K562 (cell line): ENCODE data around the gene NKX6-2. TPM values are rescaled to one million over a fixed set of nuclear protein-coding genes. Genes with fewer than 3 reads are reported as not detected.

ENCODE experiments used
- ATAC-seq: fragments of 200-7000 bp; cut with Tn5 transposase; 3 replicates; pipeline ENCODE4 v1.9.1; 2020; ENCODE audit warnings: moderate library complexity
- BruUV-seq: library from RNA; stranded (reverse); fragments of 400-500 nt; replicated peaks from 2 replicates; lab custom pipeline; 2021; lab: Mats Ljungman, UMichigan
- CTCF ChIA-PET: fragments of 300-600 bp; formaldehyde crosslinking; extraction: SDS; loops from one replicate; lab custom pipeline; 2021; ENCODE audit warnings: low intra/inter-chr PET ratio; lab: Yijun Ruan, JAX
- POLR2A ChIA-PET: fragments of 300-600, 350-650 bp; sonication (Branson Sonifier 250); formaldehyde crosslinking; extraction: SDS; loops from one replicate; lab custom pipeline; 2021; ENCODE audit warnings: antibody characterized with exemption, inconsistent platforms; lab: Yijun Ruan, JAX
- DNase-seq, 4 experiments: peaks; one replicate each; pipeline versions ENCODE4 v3.0.0 to v3.0.0-alpha.2; 2011 to 2018; ENCODE audit warnings: low spot score in 3 of 4, mixed read lengths in 3 of 4; ENCODE audit errors: extremely low read depth in 1 of 4
- FAIRE-seq: peaks from 2 replicates; lab custom pipeline; 2011; peaks lifted over from hg19 to GRCh38; lab: Jason Lieb, UNC
- H2AFZ ChIP-seq: 2 replicates; pipeline ENCODE4 v1.6.0; 2011; ENCODE audit warnings: low read depth, low read length, control low read depth, inconsistent platforms
- H3K27ac ChIP-seq: fragments of 200-600 bp; 3 replicates; pipeline ENCODE4 v1.8.0; 2011; ENCODE audit warnings: low read depth, mild to moderate bottlenecking, control low read depth, inconsistent platforms, low read length, moderate library complexity, mixed read lengths; ENCODE audit errors: extremely low read depth
- H3K27me3 ChIP-seq, 2 experiments: fragments of 300-600 bp in 1 of 2; 2 replicates in 1 of 2; 3 replicates in 1 of 2; pipeline versions ENCODE4 v1.6.0 to v1.8.0; 2011; ENCODE audit warnings: inconsistent platforms in 2 of 2, low read length in 2 of 2, mild to moderate bottlenecking in 1 of 2, mixed read lengths in 1 of 2, moderate library complexity in 1 of 2; ENCODE audit not compliant: control insufficient read depth in 2 of 2, insufficient read depth in 2 of 2
- H3K36me3 ChIP-seq: fragments of 300-600 bp; 3 replicates; pipeline ENCODE4 v1.8.0; 2011; ENCODE audit warnings: mild to moderate bottlenecking, low read length, inconsistent platforms; ENCODE audit not compliant: control insufficient read depth, insufficient read depth
- H3K4me1 ChIP-seq, 2 experiments: fragments of 200-600 bp in 1 of 2; replicated peaks in 1 of 2; 2 replicates in 1 of 2; 3 replicates in 1 of 2; pipeline versions ENCODE4 v1.5.1 to v1.8.0; 2011; ENCODE audit warnings: inconsistent platforms in 2 of 2, low read length in 2 of 2, mild to moderate bottlenecking in 1 of 2, mixed read lengths in 1 of 2, moderate library complexity in 1 of 2; ENCODE audit not compliant: control insufficient read depth in 2 of 2, insufficient read depth in 2 of 2
- H3K4me2 ChIP-seq: 2 replicates; pipeline ENCODE4 v1.6.1; 2011; ENCODE audit warnings: low read length, control low read depth, inconsistent platforms, mixed read lengths; ENCODE audit not compliant: insufficient read depth
- H3K4me3 ChIP-seq: fragments of 200-600 bp; sonication (generic), shearing (Covaris generic); 2 replicates; pipeline ENCODE4 v1.5.1; 2016; ENCODE audit warnings: control low read depth, inconsistent platforms
- H3K79me2 ChIP-seq: fragments of 200-600 bp; 3 replicates; pipeline ENCODE4 v1.8.0; 2011; ENCODE audit warnings: low read length, inconsistent platforms; ENCODE audit not compliant: control insufficient read depth, insufficient read depth
- H3K9ac ChIP-seq, 2 experiments: 2 replicates each; pipeline versions ENCODE4 v1.6.0 to v1.6.1; 2011; ENCODE audit warnings: low read depth in 2 of 2, low read length in 2 of 2, control low read depth in 1 of 2, inconsistent platforms in 1 of 2, mild to moderate bottlenecking in 1 of 2, mixed read lengths in 1 of 2; ENCODE audit not compliant: insufficient read depth in 1 of 2
- H3K9me1 ChIP-seq: one replicate; pipeline ENCODE4 v1.6.0; 2011; ENCODE audit warnings: inconsistent platforms, mild to moderate bottlenecking, low read length, moderate library complexity; ENCODE audit not compliant: control insufficient read depth, insufficient read depth
- H3K9me3 ChIP-seq: replicated peaks from 2 replicates; pipeline ENCODE4 v1.5.1; 2011; ENCODE audit warnings: low read depth, low read length, inconsistent platforms; ENCODE audit not compliant: control insufficient read depth, insufficient read depth
- H4K20me1 ChIP-seq: replicated peaks from 2 replicates; pipeline ENCODE4 v1.6.1; 2011; ENCODE audit warnings: low read length, inconsistent platforms, mixed read lengths; ENCODE audit not compliant: control insufficient read depth, insufficient read depth
- CEBPZ ChIP-seq: fragments of 150-350 bp; IDR thresholded peaks from 2 replicates; pipeline ENCODE4 v1.6.1; 2014; ENCODE audit warnings: low read depth, mild to moderate bottlenecking, low read length, borderline replicate concordance
- DACH1 ChIP-seq: fragments of 450-650 bp; IDR thresholded peaks from 2 replicates; pipeline ENCODE4 v1.6.1; 2018; ENCODE audit not compliant: partially characterized antibody
- DIDO1 ChIP-seq: fragments of 450-650 bp; IDR thresholded peaks from 2 replicates; pipeline ENCODE4 v1.6.1; 2016; ENCODE audit warnings: low read depth, missing biosample characterization, missing genetic modification characterization
- DLX4 ChIP-seq: fragments of 250-450 bp; sonication (Bioruptor Pico); IDR thresholded peaks from 2 replicates; pipeline ENCODE4 v1.6.1; 2021; ENCODE audit warnings: mild to moderate bottlenecking
- GABPB1 ChIP-seq: sonication (generic); formaldehyde crosslinking; IDR thresholded peaks from 2 replicates; pipeline ENCODE4 v1.8.0; 2022; ENCODE audit warnings: mild to moderate bottlenecking, missing genetic modification reagents
- GATAD2B ChIP-seq: fragments of 450-650 bp; IDR thresholded peaks from 2 replicates; pipeline ENCODE4 v1.6.1; 2017; ENCODE audit warnings: mild to moderate bottlenecking, borderline replicate concordance
- HLTF ChIP-seq: fragments of 450-650 bp; IDR thresholded peaks from 2 replicates; pipeline ENCODE4 v1.6.1; 2016
- KLF10 ChIP-seq: fragments of 250-450 bp; sonication (Bioruptor Pico); IDR thresholded peaks from 2 replicates; pipeline ENCODE4 v1.6.1; 2021; ENCODE audit warnings: matching md5 sums
- MECOM ChIP-seq: fragments of 250-450 bp; sonication (Bioruptor Pico); IDR thresholded peaks from 2 replicates; pipeline ENCODE4 v1.8.0; 2022; ENCODE audit warnings: inconsistent platforms
- MTA3 ChIP-seq: fragments of 450-650 bp; formaldehyde crosslinking; IDR thresholded peaks from 2 replicates; pipeline ENCODE4 v1.6.1; 2017; ENCODE audit warnings: mild to moderate bottlenecking, borderline replicate concordance
- NFATC3 ChIP-seq: fragments of 450-650 bp; IDR thresholded peaks from 2 replicates; pipeline ENCODE4 v1.6.1; 2017; ENCODE audit warnings: mild to moderate bottlenecking
- PCBP1 ChIP-seq: fragments of 200-400 bp; formaldehyde crosslinking; IDR thresholded peaks from 2 replicates; pipeline ENCODE4 v1.6.1; 2018; ENCODE audit warnings: mild to moderate bottlenecking, low read depth, low read length; ENCODE audit not compliant: poor library complexity, severe bottlenecking
- PHF21A ChIP-seq: fragments of 450-650 bp; IDR thresholded peaks from 2 replicates; pipeline ENCODE4 v1.6.1; 2017; ENCODE audit warnings: low read depth, borderline replicate concordance
- ZEB2 ChIP-seq: fragments of 450-650 bp; IDR thresholded peaks from 2 replicates; pipeline ENCODE4 v1.6.1; 2016
- ZNF239 ChIP-seq: fragments of 250-450 bp; sonication (Bioruptor Pico); IDR thresholded peaks from 2 replicates; pipeline ENCODE4 v1.4.0; 2020; ENCODE audit warnings: mild to moderate bottlenecking
- ZNF699 ChIP-seq: fragments of 250-450 bp; sonication (Bioruptor Pico); IDR thresholded peaks from 2 replicates; pipeline ENCODE4 v1.8.0; 2021; ENCODE audit warnings: mild to moderate bottlenecking, moderate library complexity; ENCODE audit not compliant: insufficient replicate concordance
- WGBS: fragments of 100-300 bp; shearing (Covaris generic); methylation state at CpG from one replicate; pipeline ENCODE4 v1.1.6; 2016; ENCODE audit warnings: low coverage, mixed read lengths; ENCODE audit not compliant: insufficient coverage; ENCODE audit errors: missing lambda C conversion rate; 5-methylcytosine and 5-hydroxymethylcytosine counted together
- in situ Hi-C: fragments of 300-500 bp; cut with MboI; formaldehyde crosslinking; loops from 4 replicates; pipeline ENCODE4 v1.15.0; 2018; ENCODE audit warnings: inconsistent platforms, mixed read lengths
- intact Hi-C: fragments of 100-400 bp; cut with micrococcal nuclease; formaldehyde crosslinking; loops from 2 replicates; pipeline ENCODE4 v1.14.2; 2022
- polyA plus RNA-seq, 8 experiments: library from polyadenylated mRNA; depleted of rRNA in 4 of 8; stranded (reverse) in 5 of 8; unstranded in 3 of 8; fragments of >200 nt; fragmentation: Nextera tagmentation in 2 of 8; fragmentation: Illumina TruSeq in 1 of 8; extraction: Ambion mirVana in 2 of 8; extraction: Trizol in 1 of 8; gene quantifications; 2 replicates each; pipeline versions ENCODE4 v1.2.1 to v1.2.3, GENCODE V29; 2011 to 2014; ENCODE audit warnings: inconsistent platforms in 1 of 8, missing spikeins in 1 of 8
- total RNA-seq, 7 experiments: library from RNA; depleted of rRNA in 6 of 7; stranded (reverse); fragments of >200 nt in 6 of 7; fragmentation: Illumina TruSeq in 2 of 7; extraction: Trizol in 2 of 7; gene quantifications; 2 replicates each; pipeline versions ENCODE4 v1.2.1 to v1.2.3, GENCODE V29; 2011 to 2021; ENCODE audit warnings: low replicate concordance in 1 of 7

Gene NKX6-2
- total and polyA plus RNA-seq, 9 of the 15 experiments (the other 6 are each of a cell fraction or from before 2014, with no cell fraction given): 1.0 to 1.6 TPM; not detected in 7

- TF ChIP-seq CEBPZ (no peak), HLTF (no peak), ZEB2 (no peak), DIDO1 (tag) (no peak), ZNF699 (CRISPR knock-in tag) (no peak)
These were observed 28.5 kb upstream of the NKX6-2 start (continued) for GRCh38 chr10:132814469-132814856.

- ChIA-PET CTCF (no interaction called here), POLR2A (interaction anchor here (0.7 kb wide), 1 partner anchor 64 kb away, joined by 3 read pairs; no protein-coding TSS in a partner anchor)
- no peak for FAIRE-seq
- Histone ChIP-seq H3K9me1 (no peaks in the 10 kb centered on the region), H2AFZ (no peak overlapping the region), H3K27ac (no peak overlapping the region), H3K9ac (no peak overlapping the region), H4K20me1 (no peaks in the 10 kb centered on the region), H3K4me2 (no peak overlapping the region), H3K36me3 (no peaks in the 10 kb centered on the region), H3K79me2 (no peaks in the 10 kb centered on the region), H3K9me3 (no peaks in the 10 kb centered on the region), H3K27me3 (peaks cover 13 to 45% of the 10 kb centered on the region in 2 experiments; a peak in 3 of 5 replicates), H3K4me1 (peaks cover 0 to 17% of the 10 kb centered on the region in 2 experiments; a peak in 1 of 5 replicates), H3K4me3 (no peak overlapping the region)
- intact Hi-C loops: no loop called here
- WGBS: 2% methylated on average over 12 of the region's 28 CpGs
- no peak for DNase-seq
- no TSS peak for BruUV-seq
- ATAC-seq: no peak
- in situ Hi-C loops: no loop called here
- TF ChIP-seq MECOM (CRISPR knock-in tag): no peak
- no peak for TF ChIP-seq GABPB1 (CRISPR knock-in tag)
- TF ChIP-seq DLX4: no peak
- no peak for TF ChIP-seq DACH1
- no peak for TF ChIP-seq PHF21A
- TF ChIP-seq NFATC3: no peak
- TF ChIP-seq ZNF239: no peak
- no peak for TF ChIP-seq KLF10 (CRISPR knock-in tag)
- TF ChIP-seq PCBP1: no peak
- TF ChIP-seq MTA3: no peak
- TF ChIP-seq GATAD2B: no peak
These were observed 27.9 kb upstream of the NKX6-2 start for GRCh38 chr10:132813560-132814468.
